Esophagus squamous epithelium (tissue), 4 donors: ENCODE results near the gene HSPA12A.

Experiments
- POLR2A ChIP-seq, 4 donors: fragments of 450-650 bp; IDR thresholded peaks; one replicate each; pipeline ENCODE4 v1.6.1; 2017; ENCODE audit warnings: antibody characterized with exemption in 4 of 4, mild to moderate bottlenecking in 4 of 4, moderate library complexity in 3 of 4
- TF ChIP-seq, protein P1 (sequence below), 6 experiments: fragments of 450-650 bp in 4 of 6; fragments of 200-600 bp in 2 of 6; sonication (generic) in 2 of 6; IDR thresholded peaks; one replicate each; pipeline ENCODE4 v1.5.1; 2016 to 2019; ENCODE audit warnings: antibody characterized with exemption in 6 of 6, mild to moderate bottlenecking in 4 of 6, moderate library complexity in 4 of 6

- TF ChIP-seq, protein P1, sequence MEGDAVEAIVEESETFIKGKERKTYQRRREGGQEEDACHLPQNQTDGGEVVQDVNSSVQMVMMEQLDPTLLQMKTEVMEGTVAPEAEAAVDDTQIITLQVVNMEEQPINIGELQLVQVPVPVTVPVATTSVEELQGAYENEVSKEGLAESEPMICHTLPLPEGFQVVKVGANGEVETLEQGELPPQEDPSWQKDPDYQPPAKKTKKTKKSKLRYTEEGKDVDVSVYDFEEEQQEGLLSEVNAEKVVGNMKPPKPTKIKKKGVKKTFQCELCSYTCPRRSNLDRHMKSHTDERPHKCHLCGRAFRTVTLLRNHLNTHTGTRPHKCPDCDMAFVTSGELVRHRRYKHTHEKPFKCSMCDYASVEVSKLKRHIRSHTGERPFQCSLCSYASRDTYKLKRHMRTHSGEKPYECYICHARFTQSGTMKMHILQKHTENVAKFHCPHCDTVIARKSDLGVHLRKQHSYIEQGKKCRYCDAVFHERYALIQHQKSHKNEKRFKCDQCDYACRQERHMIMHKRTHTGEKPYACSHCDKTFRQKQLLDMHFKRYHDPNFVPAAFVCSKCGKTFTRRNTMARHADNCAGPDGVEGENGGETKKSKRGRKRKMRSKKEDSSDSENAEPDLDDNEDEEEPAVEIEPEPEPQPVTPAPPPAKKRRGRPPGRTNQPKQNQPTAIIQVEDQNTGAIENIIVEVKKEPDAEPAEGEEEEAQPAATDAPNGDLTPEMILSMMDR (IDR thresholded peaks at IDR 0.05): no peak
- no peak for TF ChIP-seq POLR2A (IDR thresholded peaks at IDR 0.05)
Measured at GRCh38 chr10:116667484-116667883, 74.9 kb downstream of the HSPA12A start.
